Lower leg skin (tissue), 4 donors: ENCODE measurements around the gene GRHL1. TPM values are rescaled to one million over a fixed set of nuclear protein-coding genes. Genes with fewer than 3 reads are reported as not detected.
"Not testable (repeated sequence)": the region's sequence is repeated elsewhere in the genome, so short reads cannot be mapped to it uniquely, and the experiment has no call there.

ENCODE experiments used
- DNase-seq, 2 donors: peaks; one replicate each; pipeline ENCODE4 v3.0.0-alpha.2; 2019; ENCODE audit warnings: low spot score in 2 of 2
- H3K4me3 ChIP-seq: fragments of 200-600 bp; sonication (generic); 2 replicates; pipeline ENCODE4 v1.5.1; 2017; ENCODE audit warnings: mild to moderate bottlenecking, low read depth; ENCODE audit not compliant: poor library complexity, severe bottlenecking
- CTCF ChIP-seq, 3 donors: fragments of 450-650 bp; IDR thresholded peaks; one replicate each; pipeline ENCODE4 v1.5.1; 2016; ENCODE audit warnings: antibody characterized with exemption in 3 of 3, mild to moderate bottlenecking in 3 of 3, moderate library complexity in 2 of 3
- POLR2A ChIP-seq, 2 donors: fragments of 450-650 bp; IDR thresholded peaks; one replicate each; pipeline ENCODE4 v1.6.1; 2016 to 2017; ENCODE audit warnings: antibody characterized with exemption in 2 of 2, mild to moderate bottlenecking in 1 of 2, moderate library complexity in 1 of 2
- WGBS, 2 donors: methylation state at CpG; one replicate each; pipeline ENCODE4 v1.1.5; 2018; 5-methylcytosine and 5-hydroxymethylcytosine counted together
- intact Hi-C: fragments of 100-400 bp; cut with DNase I; formaldehyde crosslinking; loops from one replicate; pipeline ENCODE4 v1.15.0; 2023; ENCODE audit warnings: low total_unique reads
- total RNA-seq, 4 donors: library from RNA; depleted of rRNA; stranded (reverse); fragments of >200 nt; gene quantifications; one replicate each; pipeline ENCODE4 v1.1.0, GENCODE V29; 2016

The GRHL1 gene
- total RNA-seq, 4 donors from 2014 or later, result 104 to 134 (median 115) TPM

- TF ChIP-seq POLR2A (IDR thresholded peaks at IDR 0.05) (no peak), CTCF (IDR thresholded peaks at IDR 0.05) (no peak)
- intact Hi-C loops, result no loop called here
- 94 to 97% methylated on average over 4 of the region's 4 CpGs for WGBS, 2 donors
- no peak overlapping the region for H3K4me3 ChIP-seq
- DNase-seq, result no peak
Measured at GRCh38 chr2:9912468-9912867, 39.0 kb upstream of the GRHL1 start.

- H3K4me3 ChIP-seq, result no peak overlapping the region
- no peak for DNase-seq
- TF ChIP-seq POLR2A (IDR thresholded peaks at IDR 0.05), result no peak
- TF ChIP-seq CTCF (IDR thresholded peaks at IDR 0.05), result no peak
- intact Hi-C loops, result no loop called here
- 68 to 75% methylated on average over 9 of the region's 9 CpGs for WGBS, 2 donors
Measured at GRCh38 chr2:9914384-9915065, 37.0 kb upstream of the GRHL1 start.

- H3K4me3 ChIP-seq, result no peak overlapping the region
- TF ChIP-seq CTCF (IDR thresholded peaks at IDR 0.05) (no peak), POLR2A (IDR thresholded peaks at IDR 0.05) (no peak)
- intact Hi-C loops, result no loop called here
- no peak for DNase-seq
- 26 to 33% methylated on average over 2 of the region's 2 CpGs for WGBS, 2 donors
Measured at GRCh38 chr2:9918275-9918674, 33.2 kb upstream of the GRHL1 start.

GRCh38 chr2:9919512-9919911, 32.0 kb upstream of the GRHL1 start:
- WGBS, 2 donors, result 60 to 67% methylated on average over 3 of the region's 3 CpGs
- no peak for DNase-seq
- TF ChIP-seq POLR2A (IDR thresholded peaks at IDR 0.05), result no peak
- no peak for TF ChIP-seq CTCF (IDR thresholded peaks at IDR 0.05)
- no peak overlapping the region for H3K4me3 ChIP-seq
- intact Hi-C loops, result no loop called here

- intact Hi-C loops, DNase-seq, H3K4me3 ChIP-seq: not testable (repeated sequence)
- 96 to 97% methylated on average over 2 of the region's 2 CpGs for WGBS, 2 donors
Measured at GRCh38 chr2:9927020-9927419, 24.5 kb upstream of the GRHL1 start.

- H3K4me3 ChIP-seq, result no peak overlapping the region
- intact Hi-C loops, result no loop called here
- 89 to 93% methylated on average over 4 of the region's 4 CpGs for WGBS, 2 donors
- TF ChIP-seq CTCF (IDR thresholded peaks at IDR 0.05) (no peak), POLR2A (IDR thresholded peaks at IDR 0.05) (no peak)
- DNase-seq, result no peak
Measured at GRCh38 chr2:9937258-9937657, 14.2 kb upstream of the GRHL1 start.
